Gastroesophageal sphincter (tissue), 3 donors: ENCODE results near the gene PSTPIP1.
A peak's percentile ranks its signal among the peaks of the same experiment; 100 is the strongest.

Experiments
- EP300 ChIP-seq: sonication (generic); formaldehyde crosslinking; IDR thresholded peaks from one replicate; pipeline ENCODE4 v1.6.1; 2017; ENCODE audit warnings: antibody characterized with exemption, mild to moderate bottlenecking
- POLR2A ChIP-seq, 2 donors: fragments of 450-650 bp; IDR thresholded peaks; one replicate each; pipeline ENCODE4 v1.6.1; 2017; ENCODE audit warnings: antibody characterized with exemption in 2 of 2, mild to moderate bottlenecking in 2 of 2, moderate library complexity in 1 of 2
- POLR2AphosphoS5 ChIP-seq: sonication (generic); formaldehyde crosslinking; IDR thresholded peaks from one replicate; pipeline ENCODE4 v1.6.1; 2017; ENCODE audit warnings: antibody characterized with exemption
- TF ChIP-seq, protein P1 (sequence below), 4 experiments: fragments of 200-600 bp in 2 of 4; fragments of 450-650 bp in 2 of 4; sonication (generic) in 1 of 4; IDR thresholded peaks; one replicate each; pipeline ENCODE4 v1.5.1; 2017 to 2019; ENCODE audit warnings: antibody characterized with exemption in 4 of 4, mild to moderate bottlenecking in 2 of 4, moderate library complexity in 2 of 4

DNA sequence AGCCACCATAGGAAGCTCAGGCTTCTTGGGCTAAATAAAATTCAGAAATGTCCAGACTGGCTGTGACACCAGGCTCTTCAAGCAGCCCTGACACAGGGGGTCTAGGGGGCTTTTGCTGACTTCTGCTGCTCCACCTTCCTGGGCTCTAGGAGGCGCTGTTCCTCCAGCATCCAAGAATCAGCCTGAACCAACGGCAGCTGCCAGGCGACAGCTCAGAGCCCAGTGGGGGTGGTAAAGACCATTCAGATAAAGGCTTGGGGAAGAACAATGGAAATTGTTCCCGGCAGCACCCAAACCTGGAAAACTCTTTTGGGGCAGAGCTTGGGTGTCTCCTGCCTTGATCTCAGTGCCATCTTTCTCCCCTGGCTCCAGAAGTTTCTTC, 21.6 kb upstream of the PSTPIP1 start:
- no peak for TF ChIP-seq POLR2A (IDR thresholded peaks at IDR 0.05)
- no peak for TF ChIP-seq EP300
- TF ChIP-seq, protein P1, sequence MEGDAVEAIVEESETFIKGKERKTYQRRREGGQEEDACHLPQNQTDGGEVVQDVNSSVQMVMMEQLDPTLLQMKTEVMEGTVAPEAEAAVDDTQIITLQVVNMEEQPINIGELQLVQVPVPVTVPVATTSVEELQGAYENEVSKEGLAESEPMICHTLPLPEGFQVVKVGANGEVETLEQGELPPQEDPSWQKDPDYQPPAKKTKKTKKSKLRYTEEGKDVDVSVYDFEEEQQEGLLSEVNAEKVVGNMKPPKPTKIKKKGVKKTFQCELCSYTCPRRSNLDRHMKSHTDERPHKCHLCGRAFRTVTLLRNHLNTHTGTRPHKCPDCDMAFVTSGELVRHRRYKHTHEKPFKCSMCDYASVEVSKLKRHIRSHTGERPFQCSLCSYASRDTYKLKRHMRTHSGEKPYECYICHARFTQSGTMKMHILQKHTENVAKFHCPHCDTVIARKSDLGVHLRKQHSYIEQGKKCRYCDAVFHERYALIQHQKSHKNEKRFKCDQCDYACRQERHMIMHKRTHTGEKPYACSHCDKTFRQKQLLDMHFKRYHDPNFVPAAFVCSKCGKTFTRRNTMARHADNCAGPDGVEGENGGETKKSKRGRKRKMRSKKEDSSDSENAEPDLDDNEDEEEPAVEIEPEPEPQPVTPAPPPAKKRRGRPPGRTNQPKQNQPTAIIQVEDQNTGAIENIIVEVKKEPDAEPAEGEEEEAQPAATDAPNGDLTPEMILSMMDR (IDR thresholded peaks at IDR 0.05): peak in 2 of 4 experiments; percentile 17 to 49
- no peak for TF ChIP-seq POLR2AphosphoS5
